Neuronal stem cell (in vitro differentiated cells): ENCODE measurements around the gene INAFM2.

Experiments used
- DNase-seq: peaks from one replicate; pipeline ENCODE4 v3.0.0-alpha.2; 2013; ENCODE audit warnings: low spot score
- H2AFZ ChIP-seq: one replicate; pipeline ENCODE4 v1.6.1; 2013; ENCODE audit warnings: mild to moderate bottlenecking, low read length, inconsistent platforms
- H2AK5ac ChIP-seq: 2 replicates; pipeline ENCODE4 v1.6.1; 2013; ENCODE audit warnings: low read depth, mild to moderate bottlenecking, inconsistent platforms, low read length, moderate library complexity, mixed read lengths
- H2BK120ac ChIP-seq: 2 replicates; pipeline ENCODE4 v1.6.1; 2013; ENCODE audit warnings: low read depth, mild to moderate bottlenecking, inconsistent platforms, low read length, moderate library complexity, mixed read lengths
- H2BK12ac ChIP-seq: one replicate; pipeline ENCODE4 v1.6.1; 2013; ENCODE audit warnings: low read length, inconsistent platforms
- H2BK15ac ChIP-seq: 2 replicates; pipeline ENCODE4 v1.6.1; 2013; ENCODE audit warnings: mild to moderate bottlenecking, low read length, inconsistent platforms, mixed read lengths
- H2BK5ac ChIP-seq: one replicate; pipeline ENCODE4 v1.6.1; 2013; ENCODE audit warnings: inconsistent platforms, mild to moderate bottlenecking, low read length, moderate library complexity
- H3K14ac ChIP-seq: one replicate; pipeline ENCODE4 v1.6.1; 2013; ENCODE audit warnings: low read length, inconsistent platforms
- H3K18ac ChIP-seq: 2 replicates; pipeline ENCODE4 v1.6.1; 2013; ENCODE audit warnings: low read length, inconsistent platforms
- H3K23ac ChIP-seq: 2 replicates; pipeline ENCODE4 v1.6.1; 2013; ENCODE audit warnings: low read depth, mild to moderate bottlenecking, mixed read lengths, low read length, inconsistent platforms; ENCODE audit not compliant: poor library complexity
- H3K27ac ChIP-seq: replicated peaks from 3 replicates; pipeline ENCODE4 v1.5.1; 2013; ENCODE audit warnings: low read length, inconsistent platforms
- H3K27me3 ChIP-seq, 3 experiments: 2 replicates each; pipeline ENCODE4 v1.6.1; 2013; ENCODE audit warnings: low read length in 3 of 3, mild to moderate bottlenecking in 2 of 3, inconsistent platforms in 1 of 3, low read depth in 1 of 3, mixed read lengths in 1 of 3, moderate library complexity in 1 of 3; ENCODE audit not compliant: control insufficient read depth in 3 of 3, insufficient read depth in 3 of 3
- H3K36me3 ChIP-seq, 2 donors: replicated peaks in 1 of 2; 2 replicates each; pipeline ENCODE4 v1.6.1; 2013; ENCODE audit warnings: low read length in 2 of 2; ENCODE audit not compliant: control insufficient read depth in 2 of 2, insufficient read depth in 2 of 2
- H3K4ac ChIP-seq: 2 replicates; pipeline ENCODE4 v1.6.1; 2013; ENCODE audit warnings: inconsistent platforms, mild to moderate bottlenecking, low read length, moderate library complexity
- H3K4me1 ChIP-seq, 2 donors: 1 replicate in 1 of 2; 2 replicates in 1 of 2; pipeline ENCODE4 v1.6.1; 2013; ENCODE audit warnings: low read length in 2 of 2, low read depth in 1 of 2; ENCODE audit not compliant: control insufficient read depth in 2 of 2, insufficient read depth in 1 of 2
- H3K4me2 ChIP-seq: one replicate; pipeline ENCODE4 v1.6.1; 2013; ENCODE audit warnings: mild to moderate bottlenecking, low read length, inconsistent platforms; ENCODE audit not compliant: insufficient read depth, poor library complexity, severe bottlenecking
- H3K4me3 ChIP-seq, 2 donors: 2 replicates each; pipeline ENCODE4 v1.5.1; 2013; ENCODE audit warnings: low read length in 2 of 2, mild to moderate bottlenecking in 2 of 2, inconsistent platforms in 1 of 2, moderate library complexity in 1 of 2
- H3K79me1 ChIP-seq: one replicate; pipeline ENCODE4 v1.6.1; 2013; ENCODE audit warnings: low read depth, mild to moderate bottlenecking, inconsistent platforms, low read length, moderate library complexity
- H3K9ac ChIP-seq: one replicate; pipeline ENCODE4 v1.6.1; 2013; ENCODE audit warnings: mild to moderate bottlenecking, low read depth, low read length, inconsistent platforms; ENCODE audit not compliant: poor library complexity
- H3K9me3 ChIP-seq, 2 donors: replicated peaks in 1 of 2; 2 replicates each; pipeline versions ENCODE3 to v1.6.1; 2013; ENCODE audit warnings: low read length in 2 of 2, mild to moderate bottlenecking in 2 of 2, inconsistent platforms in 1 of 2, low read depth in 1 of 2, mixed read lengths in 1 of 2, moderate library complexity in 1 of 2; ENCODE audit not compliant: control insufficient read depth in 2 of 2, insufficient read depth in 1 of 2
- H4K8ac ChIP-seq: one replicate; pipeline ENCODE4 v1.6.1; 2013; ENCODE audit warnings: low read depth, mild to moderate bottlenecking, inconsistent platforms, low read length, moderate library complexity
- H4K91ac ChIP-seq: one replicate; pipeline ENCODE4 v1.6.1; 2013; ENCODE audit warnings: low read length, low read depth, mild to moderate bottlenecking, inconsistent platforms; ENCODE audit not compliant: poor library complexity
- WGBS, 2 donors: extraction: QIAGEN DNeasy Blood & Tissue Kit; methylation state at CpG; one replicate each; pipeline ENCODE4 v1.1.7; 2013; ENCODE audit warnings: missing lambda C conversion rate in 2 of 2, mixed read lengths in 1 of 2; ENCODE audit not compliant: insufficient read length in 2 of 2, insufficient replicate concordance in 1 of 2; ENCODE audit errors: extremely low coverage in 2 of 2; 5-methylcytosine and 5-hydroxymethylcytosine counted together

The INAFM2 gene

GRCh38 chr15:40296561-40297230, 26.8 kb upstream of the INAFM2 start:
- no peak overlapping the region for H3K4ac ChIP-seq
- peaks cover 1 to 16% of the 10 kb centered on the region in 2 donors for H3K9me3 ChIP-seq
- H3K36me3 ChIP-seq = no peaks in the 10 kb centered on the region
- H4K91ac ChIP-seq = no peak overlapping the region
- peaks cover 0 to 9% (median 0%) of the 10 kb centered on the region in 3 experiments for H3K27me3 ChIP-seq
- no peak overlapping the region for H2BK15ac ChIP-seq
- no peak overlapping the region for H2AFZ ChIP-seq
- H3K9ac ChIP-seq = no peak overlapping the region
- DNase-seq = no peak
- H3K4me1 ChIP-seq = peaks cover 18 to 33% of the 10 kb centered on the region in 2 donors
- H3K27ac ChIP-seq = no peak overlapping the region
- no CpG with 5 or more reads among the region's 5 CpGs for WGBS, 2 donors
- no peaks in the 10 kb centered on the region for H3K79me1 ChIP-seq
- no peak overlapping the region for H4K8ac ChIP-seq
- no peak overlapping the region for H3K14ac ChIP-seq
- H2BK120ac ChIP-seq = peak overlapping the region; percentile 21
- H2AK5ac ChIP-seq = peak overlapping the region; percentile 11
- H3K4me3 ChIP-seq = no peak overlapping the region
- H2BK12ac ChIP-seq = peak overlapping the region; percentile 4
- H2BK5ac ChIP-seq = no peak overlapping the region
- H3K18ac ChIP-seq = no peak overlapping the region
- no peak overlapping the region for H3K23ac ChIP-seq
- H3K4me2 ChIP-seq = no peak overlapping the region

- Histone ChIP-seq H3K4me2 (no peak overlapping the region), H3K18ac (no peak overlapping the region), H3K79me1 (no peaks in the 10 kb centered on the region), H2BK15ac (no peak overlapping the region), H3K4me3 (no peak overlapping the region), H3K4me1 (peaks cover 19 to 34% of the 10 kb centered on the region in 2 donors), H3K27me3 (peaks cover 0 to 2% (median 0%) of the 10 kb centered on the region in 3 experiments), H3K14ac (no peak overlapping the region), H2AK5ac (no peak overlapping the region), H2BK12ac (no peak overlapping the region), H4K8ac (no peak overlapping the region), H2BK120ac (no peak overlapping the region), H3K4ac (no peak overlapping the region), H3K36me3 (no peaks in the 10 kb centered on the region), H4K91ac (no peak overlapping the region), H3K9ac (no peak overlapping the region), H3K23ac (no peak overlapping the region), H3K27ac (no peak overlapping the region), H3K9me3 (peaks cover 1 to 16% of the 10 kb centered on the region in 2 donors), H2BK5ac (no peak overlapping the region), H2AFZ (no peak overlapping the region)
- no peak for DNase-seq
- no CpG with 5 or more reads among the region's 10 CpGs for WGBS, 2 donors
Measured at GRCh38 chr15:40297356-40297755, 26.1 kb upstream of the INAFM2 start.

- peak overlapping the region in 1 of 2 donors; percentile 15 for H3K4me3 ChIP-seq
- H3K27me3 ChIP-seq = no peaks in the 10 kb centered on the region
- no CpG with 5 or more reads among the region's 17 CpGs for WGBS, 2 donors
- H4K8ac ChIP-seq = no peak overlapping the region
- peak overlapping the region; percentile 54 for H2AK5ac ChIP-seq
- H3K36me3 ChIP-seq = no peaks in the 10 kb centered on the region
- H3K27ac ChIP-seq = no peak overlapping the region
- no peak overlapping the region for H4K91ac ChIP-seq
- H2AFZ ChIP-seq = no peak overlapping the region
- peaks cover 17 to 26% of the 10 kb centered on the region in 2 donors for H3K4me1 ChIP-seq
- peaks cover 1 to 16% of the 10 kb centered on the region in 2 donors for H3K9me3 ChIP-seq
- no peak overlapping the region for H2BK15ac ChIP-seq
- no peak for DNase-seq
- H3K23ac ChIP-seq = peak overlapping the region; percentile 1
- no peak overlapping the region for H2BK120ac ChIP-seq
- H3K14ac ChIP-seq = no peak overlapping the region
- no peak overlapping the region for H3K18ac ChIP-seq
- no peak overlapping the region for H3K9ac ChIP-seq
- H3K4me2 ChIP-seq = no peak overlapping the region
- peak overlapping the region; percentile 58 for H2BK5ac ChIP-seq
- H3K79me1 ChIP-seq = no peaks in the 10 kb centered on the region
- no peak overlapping the region for H2BK12ac ChIP-seq
- no peak overlapping the region for H3K4ac ChIP-seq
Measured at GRCh38 chr15:40298216-40298935, 25.1 kb upstream of the INAFM2 start.

- Histone ChIP-seq H4K91ac (no peak overlapping the region), H3K9me3 (peaks cover 0 to 16% of the 10 kb centered on the region in 2 donors), H3K79me1 (no peaks in the 10 kb centered on the region), H3K4me3 (no peak overlapping the region), H3K4me2 (no peak overlapping the region), H2BK12ac (no peak overlapping the region), H3K9ac (no peak overlapping the region), H2BK5ac (no peak overlapping the region), H3K14ac (no peak overlapping the region), H3K23ac (no peak overlapping the region), H4K8ac (no peak overlapping the region), H3K4me1 (peaks cover 7 to 8% of the 10 kb centered on the region in 2 donors), H3K27ac (no peak overlapping the region), H3K36me3 (no peaks in the 10 kb centered on the region), H3K18ac (no peak overlapping the region), H3K27me3 (no peaks in the 10 kb centered on the region), H3K4ac (no peak overlapping the region), H2BK120ac (no peak overlapping the region), H2AK5ac (no peak overlapping the region), H2AFZ (no peak overlapping the region), H2BK15ac (no peak overlapping the region)
- WGBS, 2 donors = no CpG with 5 or more reads among the region's 2 CpGs
- no peak for DNase-seq
Measured at GRCh38 chr15:40300367-40300766, 23.1 kb upstream of the INAFM2 start.
